ENCODE results near the gene GUCA1A.

DNA sequence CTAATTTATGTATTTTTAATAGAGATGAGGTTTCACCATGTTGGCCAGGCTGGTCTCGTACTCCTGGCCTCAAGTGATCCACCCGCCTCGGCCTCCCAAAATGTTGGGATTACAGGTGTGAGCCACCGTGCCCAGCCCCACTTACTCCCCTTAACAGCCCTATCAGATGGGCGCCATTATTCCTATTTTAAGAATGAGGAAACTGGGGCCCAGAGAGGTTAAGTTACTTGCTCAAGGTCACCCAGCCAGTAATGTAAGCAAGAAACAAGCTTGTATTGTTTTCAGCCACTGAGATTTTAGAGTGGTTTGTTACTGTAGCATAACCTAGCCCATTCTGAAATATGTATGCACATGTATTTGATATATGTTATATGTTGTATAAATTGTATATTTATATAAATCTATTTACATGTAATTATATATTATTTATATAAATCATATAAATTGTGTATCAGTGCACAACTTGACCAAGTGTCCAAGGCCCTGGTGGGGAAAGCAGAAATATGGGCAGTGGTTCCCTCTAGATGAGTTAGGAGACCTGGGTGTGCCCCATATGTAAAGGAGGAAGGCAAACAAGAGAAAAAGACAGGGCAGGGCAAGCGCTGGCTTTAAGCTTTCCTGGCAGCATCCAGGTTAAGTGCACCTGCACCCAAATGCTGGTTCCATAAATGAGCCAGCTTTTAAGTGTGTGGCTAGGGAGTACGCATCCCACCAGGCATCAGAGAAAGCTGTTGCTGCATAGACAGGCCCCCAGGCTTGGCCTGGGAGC lies 1.2 kb upstream of the GUCA1A start:
- TF ChIP-seq POLR2A (IDR thresholded peaks at IDR 0.05; ENCODE audit: low read depth) (no peak), CTCF (IDR thresholded peaks at IDR 0.05) (no peak), EP300 (IDR thresholded peaks at IDR 0.05) (no peak)
